Fibroblast of peridontal ligament (primary cell): ENCODE results near the gene KRT83.
"Not testable (repeated sequence)": the region's sequence is repeated elsewhere in the genome, so short reads cannot be mapped to it uniquely, and the experiment has no call there.

ENCODE experiments used
- DNase-seq: peaks from one replicate; pipeline ENCODE4 v3.0.0-alpha.2; 2010; ENCODE audit errors: extremely low read depth

KRT83 gene

GRCh38 chr12:52353766-52354165 is 32.6 kb upstream of the KRT83 start:
- DNase-seq, result no peak

- no peak for DNase-seq
Measured at GRCh38 chr12:52352951-52353350, 31.8 kb upstream of the KRT83 start.

GRCh38 chr12:52351196-52352059 is 30.2 kb upstream of the KRT83 start:
- DNase-seq, result no peak

- DNase-seq, result no peak
Measured at GRCh38 chr12:52350786-52351185, 29.6 kb upstream of the KRT83 start.

- DNase-seq, result no peak
Measured at GRCh38 chr12:52350021-52350620, 28.9 kb upstream of the KRT83 start.

GRCh38 chr12:52349196-52349595 is 28.0 kb upstream of the KRT83 start:
- DNase-seq, result no peak

GRCh38 chr12:52347551-52348510 is 26.6 kb upstream of the KRT83 start:
- no peak for DNase-seq

- no peak for DNase-seq
Measured at GRCh38 chr12:52347016-52347415, 25.8 kb upstream of the KRT83 start.

- no peak for DNase-seq
Measured at GRCh38 chr12:52346593-52346992, 25.4 kb upstream of the KRT83 start.

- DNase-seq, result not testable (repeated sequence)
Measured at GRCh38 chr12:52345041-52345440, 23.8 kb upstream of the KRT83 start.

- no peak for DNase-seq
Measured at GRCh38 chr12:52344111-52344510, 22.9 kb upstream of the KRT83 start.

- no peak for DNase-seq
Measured at GRCh38 chr12:52343550-52343949, 22.4 kb upstream of the KRT83 start.

GRCh38 chr12:52342781-52343490 is 21.7 kb upstream of the KRT83 start:
- DNase-seq, result no peak

- no peak for DNase-seq
Measured at GRCh38 chr12:52341066-52341580, 19.9 kb upstream of the KRT83 start.

- DNase-seq, result no peak
Measured at GRCh38 chr12:52338241-52338960, 17.2 kb upstream of the KRT83 start.

GRCh38 chr12:52337054-52337453 is 15.9 kb upstream of the KRT83 start:
- DNase-seq, result peak; percentile 8

- DNase-seq, result no peak
Measured at GRCh38 chr12:52336641-52337040, 15.4 kb upstream of the KRT83 start.

GRCh38 chr12:52335598-52336262 is 14.5 kb upstream of the KRT83 start:
- no peak for DNase-seq

- no peak for DNase-seq
Measured at GRCh38 chr12:52334185-52334584, 13.0 kb upstream of the KRT83 start.

GRCh38 chr12:52333321-52333720 is 12.1 kb upstream of the KRT83 start:
- no peak for DNase-seq
